H9 (cell line): Measurements from ENCODE around the gene EPGN. TPM values are rescaled to one million over a fixed set of nuclear protein-coding genes. Genes with fewer than 3 reads are reported as not detected.

Experiments
- DNase-seq: peaks from one replicate; pipeline ENCODE4 v3.0.0-alpha.2; 2017
- H2AFZ ChIP-seq: one replicate; pipeline ENCODE4 v1.6.1; 2013; ENCODE audit warnings: mild to moderate bottlenecking, low read length, control low read depth, moderate library complexity
- H2AK5ac ChIP-seq: 2 replicates; pipeline ENCODE4 v1.6.1; 2013; ENCODE audit warnings: low read length, control low read depth, mixed read lengths; ENCODE audit not compliant: insufficient read length
- H2BK120ac ChIP-seq: one replicate; pipeline ENCODE4 v1.6.1; 2013; ENCODE audit warnings: low read depth, mild to moderate bottlenecking, low read length, control low read depth, inconsistent platforms; ENCODE audit not compliant: poor library complexity, severe bottlenecking
- H2BK12ac ChIP-seq: 2 replicates; pipeline ENCODE4 v1.6.1; 2013; ENCODE audit warnings: low read length, control low read depth, mixed read lengths, low read depth; ENCODE audit not compliant: insufficient read length
- H2BK15ac ChIP-seq: 2 replicates; pipeline ENCODE4 v1.6.1; 2013; ENCODE audit warnings: low read depth, low read length, control low read depth
- H2BK20ac ChIP-seq: one replicate; pipeline ENCODE4 v1.6.1; 2013; ENCODE audit warnings: low read depth, mild to moderate bottlenecking, low read length, control low read depth, inconsistent platforms; ENCODE audit not compliant: poor library complexity, severe bottlenecking
- H2BK5ac ChIP-seq: 2 replicates; pipeline ENCODE4 v1.6.1; 2013; ENCODE audit warnings: low read length, control low read depth, mixed read lengths; ENCODE audit not compliant: insufficient read length
- H3K14ac ChIP-seq: 2 replicates; pipeline ENCODE4 v1.6.1; 2013; ENCODE audit warnings: low read length, control low read depth; ENCODE audit not compliant: insufficient read depth
- H3K18ac ChIP-seq: 2 replicates; pipeline ENCODE4 v1.6.1; 2013; ENCODE audit warnings: low read depth, mild to moderate bottlenecking, mixed read lengths, low read length, control low read depth; ENCODE audit not compliant: insufficient read length
- H3K23ac ChIP-seq: 2 replicates; pipeline ENCODE4 v1.6.1; 2013; ENCODE audit warnings: low read length, control low read depth, mixed read lengths, low read depth; ENCODE audit not compliant: insufficient read length
- H3K23me2 ChIP-seq: 2 replicates; pipeline ENCODE4 v1.6.1; 2013; ENCODE audit warnings: low read depth, mild to moderate bottlenecking, mixed read lengths, low read length, control low read depth; ENCODE audit not compliant: insufficient read length, poor library complexity, severe bottlenecking
- H3K27ac ChIP-seq: 2 replicates; pipeline ENCODE4 v1.5.1; 2013; ENCODE audit warnings: low read length, control low read depth, mixed read lengths, low read depth; ENCODE audit not compliant: insufficient read length
- H3K27me3 ChIP-seq: 2 replicates; pipeline ENCODE4 v1.6.1; 2013; ENCODE audit warnings: low read length, control low read depth, inconsistent platforms; ENCODE audit not compliant: insufficient read depth
- H3K4ac ChIP-seq: 2 replicates; pipeline ENCODE4 v1.6.1; 2013; ENCODE audit warnings: low read depth, mild to moderate bottlenecking, control low read depth, inconsistent platforms, low read length, moderate library complexity
- H3K4me1 ChIP-seq: 2 replicates; pipeline ENCODE4 v1.6.1; 2013; ENCODE audit warnings: low read length, control low read depth, inconsistent platforms; ENCODE audit not compliant: insufficient read depth
- H3K4me2 ChIP-seq: 2 replicates; pipeline ENCODE4 v1.6.1; 2013; ENCODE audit warnings: low read length, control low read depth, mixed read lengths; ENCODE audit not compliant: insufficient read length, insufficient read depth
- H3K56ac ChIP-seq: 2 replicates; pipeline ENCODE4 v1.6.1; 2013; ENCODE audit warnings: low read depth, mild to moderate bottlenecking, mixed read lengths, low read length, control low read depth; ENCODE audit not compliant: insufficient read length
- H3K79me1 ChIP-seq: 2 replicates; pipeline ENCODE4 v1.6.1; 2013; ENCODE audit warnings: low read depth, mild to moderate bottlenecking, moderate library complexity, low read length, control low read depth, inconsistent platforms; ENCODE audit not compliant: insufficient read depth, poor library complexity, severe bottlenecking
- H3K79me2 ChIP-seq: 2 replicates; pipeline ENCODE4 v1.6.1; 2013; ENCODE audit warnings: low read length, control low read depth, inconsistent platforms; ENCODE audit not compliant: insufficient read depth
- H3K9ac ChIP-seq: 2 replicates; pipeline ENCODE4 v1.6.1; 2013; ENCODE audit warnings: low read length, control low read depth, mixed read lengths; ENCODE audit not compliant: insufficient read length; ENCODE audit errors: extremely low read depth
- H3K9me3 ChIP-seq: one replicate; pipeline ENCODE4 v1.6.1; 2013; ENCODE audit warnings: low read depth, low read length, inconsistent platforms; ENCODE audit not compliant: control insufficient read depth
- H3T11ph ChIP-seq: one replicate; pipeline ENCODE4 v1.6.1; 2013; ENCODE audit warnings: mild to moderate bottlenecking, low read length, control low read depth, inconsistent platforms
- H4K20me1 ChIP-seq: one replicate; pipeline ENCODE4 v1.6.1; 2013; ENCODE audit not compliant: control insufficient read depth, insufficient read length, insufficient read depth
- H4K5ac ChIP-seq: 2 replicates; pipeline ENCODE4 v1.6.1; 2013; ENCODE audit warnings: low read depth, mild to moderate bottlenecking, mixed read lengths, low read length, control low read depth; ENCODE audit not compliant: insufficient read length
- H4K8ac ChIP-seq: replicated peaks from 2 replicates; pipeline ENCODE4 v1.6.1; 2013; ENCODE audit warnings: low read length, control low read depth, mixed read lengths, low read depth; ENCODE audit not compliant: insufficient read length
- H4K91ac ChIP-seq: 2 replicates; pipeline ENCODE4 v1.6.1; 2013; ENCODE audit warnings: low read depth, mild to moderate bottlenecking, moderate library complexity, mixed read lengths, low read length, control low read depth; ENCODE audit not compliant: insufficient read length
- H3K27ac Mint-ChIP-seq, 3 experiments: 2 replicates in 2 of 3; 3 replicates in 1 of 3; pipeline ENCODE4 v1.8.0; 2020 to 2021; ENCODE audit warnings: mixed read lengths in 3 of 3, mild to moderate bottlenecking in 1 of 3, moderate library complexity in 1 of 3
- H3K27me3 Mint-ChIP-seq: 2 replicates; pipeline ENCODE4 v1.8.0; 2021; ENCODE audit warnings: low read depth, mild to moderate bottlenecking, moderate library complexity, mixed read lengths
- H3K36me3 Mint-ChIP-seq, 3 experiments: 2 replicates in 2 of 3; 3 replicates in 1 of 3; pipeline ENCODE4 v1.8.0; 2020 to 2021; ENCODE audit warnings: low read depth in 3 of 3, mixed read lengths in 3 of 3; ENCODE audit not compliant: insufficient read depth in 1 of 3
- H3K4me1 Mint-ChIP-seq, 2 experiments: 2 replicates each; pipeline ENCODE4 v1.8.0; 2020; ENCODE audit warnings: mixed read lengths in 2 of 2
- H3K4me3 Mint-ChIP-seq, 2 experiments: 2 replicates in 1 of 2; 3 replicates in 1 of 2; pipeline ENCODE4 v1.8.0; 2020 to 2021; ENCODE audit warnings: mild to moderate bottlenecking in 2 of 2, mixed read lengths in 2 of 2, moderate library complexity in 1 of 2
- H3K9me3 Mint-ChIP-seq, 2 experiments: 2 replicates in 1 of 2; 3 replicates in 1 of 2; pipeline ENCODE4 v1.8.0; 2020; ENCODE audit warnings: mild to moderate bottlenecking in 2 of 2, mixed read lengths in 2 of 2, moderate library complexity in 1 of 2
- total RNA-seq: library from RNA; stranded (reverse); gene quantifications from 2 replicates; pipeline ENCODE4 v1.2.1, GENCODE V29; 2021
- TF ChIP-seq, protein P1 (sequence below): fragments of 200-600 bp; sonication (generic); conservative IDR thresholded peaks from 3 replicates; pipeline ENCODE4 v1.8.0; 2021; ENCODE audit warnings: antibody characterized with exemption, mild to moderate bottlenecking

EPGN gene
- total RNA-seq, 1 experiment from 2014 or later = not detected

GRCh38 chr4:74282926-74283325, 25.3 kb upstream of the EPGN start:
- no peaks in the 10 kb centered on the region for H3K9me3 Mint-ChIP-seq
- H3K23ac ChIP-seq = no peak overlapping the region
- no peak overlapping the region for H3K14ac ChIP-seq
- no peak overlapping the region for H3K4ac ChIP-seq
- no peak overlapping the region for H3K18ac ChIP-seq
- no peak overlapping the region for H3K4me3 Mint-ChIP-seq
- no peaks in the 10 kb centered on the region for H4K20me1 ChIP-seq
- H2BK120ac ChIP-seq = no peak overlapping the region
- no peak overlapping the region for H3K4me2 ChIP-seq
- H3K56ac ChIP-seq = no peak overlapping the region
- no peaks in the 10 kb centered on the region for H3K23me2 ChIP-seq
- no peak overlapping the region for H3T11ph ChIP-seq
- no peak overlapping the region for H2BK12ac ChIP-seq
- H2BK5ac ChIP-seq = no peak overlapping the region
- no peak overlapping the region for H2BK20ac ChIP-seq
- H3K27me3 Mint-ChIP-seq = no peaks in the 10 kb centered on the region; the same call in 1 of the 2 replicates
- H2AK5ac ChIP-seq = no peak overlapping the region
- no peak overlapping the region for H4K8ac ChIP-seq
- no peaks in the 10 kb centered on the region for H3K36me3 Mint-ChIP-seq
- H3K79me1 ChIP-seq = no peaks in the 10 kb centered on the region
- H3K27me3 ChIP-seq = no peaks in the 10 kb centered on the region
- no peak overlapping the region for H2BK15ac ChIP-seq
- H3K4me1 Mint-ChIP-seq = no peaks in the 10 kb centered on the region
- no peak overlapping the region for H3K9ac ChIP-seq
- H2AFZ ChIP-seq = no peak overlapping the region
- no peak overlapping the region for H3K27ac ChIP-seq
- TF ChIP-seq, protein P1, sequence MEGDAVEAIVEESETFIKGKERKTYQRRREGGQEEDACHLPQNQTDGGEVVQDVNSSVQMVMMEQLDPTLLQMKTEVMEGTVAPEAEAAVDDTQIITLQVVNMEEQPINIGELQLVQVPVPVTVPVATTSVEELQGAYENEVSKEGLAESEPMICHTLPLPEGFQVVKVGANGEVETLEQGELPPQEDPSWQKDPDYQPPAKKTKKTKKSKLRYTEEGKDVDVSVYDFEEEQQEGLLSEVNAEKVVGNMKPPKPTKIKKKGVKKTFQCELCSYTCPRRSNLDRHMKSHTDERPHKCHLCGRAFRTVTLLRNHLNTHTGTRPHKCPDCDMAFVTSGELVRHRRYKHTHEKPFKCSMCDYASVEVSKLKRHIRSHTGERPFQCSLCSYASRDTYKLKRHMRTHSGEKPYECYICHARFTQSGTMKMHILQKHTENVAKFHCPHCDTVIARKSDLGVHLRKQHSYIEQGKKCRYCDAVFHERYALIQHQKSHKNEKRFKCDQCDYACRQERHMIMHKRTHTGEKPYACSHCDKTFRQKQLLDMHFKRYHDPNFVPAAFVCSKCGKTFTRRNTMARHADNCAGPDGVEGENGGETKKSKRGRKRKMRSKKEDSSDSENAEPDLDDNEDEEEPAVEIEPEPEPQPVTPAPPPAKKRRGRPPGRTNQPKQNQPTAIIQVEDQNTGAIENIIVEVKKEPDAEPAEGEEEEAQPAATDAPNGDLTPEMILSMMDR = no peak
- DNase-seq = no peak
- no peaks in the 10 kb centered on the region for H3K4me1 ChIP-seq
- no peaks in the 10 kb centered on the region for H3K79me2 ChIP-seq
- H3K27ac Mint-ChIP-seq = no peak overlapping the region
- H4K91ac ChIP-seq = no peak overlapping the region
- no peak overlapping the region for H4K5ac ChIP-seq
- H3K9me3 ChIP-seq = no peaks in the 10 kb centered on the region
